ENCODE data around the gene TLE5.

- TF ChIP-seq CTCF (conservative IDR thresholded peaks at IDR 0.05; ENCODE audit: low read depth in 2 of 2) = no peak
- no peak for TF ChIP-seq EZH2 (IDR thresholded peaks at IDR 0.05; ENCODE audit: low read depth, unreplicated experiment)
- no peak for TF ChIP-seq POLR2AphosphoS5 (IDR thresholded peaks at IDR 0.05; ENCODE audit: low read depth)
- no peak for TF ChIP-seq EZH2phosphoT487 (IDR thresholded peaks at IDR 0.05; ENCODE audit: unreplicated experiment)
- no peak for TF ChIP-seq NANOG (IDR thresholded peaks at IDR 0.05; ENCODE audit: borderline replicate concordance)
- no peak for TF ChIP-seq REST (IDR thresholded peaks at IDR 0.05; ENCODE audit: unreplicated experiment)
- TF ChIP-seq JUNB (IDR thresholded peaks at IDR 0.05; ENCODE audit: unreplicated experiment) = no peak
- TF ChIP-seq, protein P1, sequence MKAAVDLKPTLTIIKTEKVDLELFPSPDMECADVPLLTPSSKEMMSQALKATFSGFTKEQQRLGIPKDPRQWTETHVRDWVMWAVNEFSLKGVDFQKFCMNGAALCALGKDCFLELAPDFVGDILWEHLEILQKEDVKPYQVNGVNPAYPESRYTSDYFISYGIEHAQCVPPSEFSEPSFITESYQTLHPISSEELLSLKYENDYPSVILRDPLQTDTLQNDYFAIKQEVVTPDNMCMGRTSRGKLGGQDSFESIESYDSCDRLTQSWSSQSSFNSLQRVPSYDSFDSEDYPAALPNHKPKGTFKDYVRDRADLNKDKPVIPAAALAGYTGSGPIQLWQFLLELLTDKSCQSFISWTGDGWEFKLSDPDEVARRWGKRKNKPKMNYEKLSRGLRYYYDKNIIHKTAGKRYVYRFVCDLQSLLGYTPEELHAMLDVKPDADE (IDR thresholded peaks at IDR 0.05) = no peak
- no peak for TF ChIP-seq STAT1 (IDR thresholded peaks at IDR 0.05; ENCODE audit: unreplicated experiment)
- no peak for TF ChIP-seq CREB1 (CRISPR knock-in tag; IDR thresholded peaks at IDR 0.05; ENCODE audit: low read depth)
- TF ChIP-seq ZNF114 (CRISPR knock-in tag; IDR thresholded peaks at IDR 0.05) = no peak
- no peak for TF ChIP-seq ZNF331 (CRISPR knock-in tag; IDR thresholded peaks at IDR 0.05; ENCODE audit: low read depth)
- TF ChIP-seq, protein P2, sequence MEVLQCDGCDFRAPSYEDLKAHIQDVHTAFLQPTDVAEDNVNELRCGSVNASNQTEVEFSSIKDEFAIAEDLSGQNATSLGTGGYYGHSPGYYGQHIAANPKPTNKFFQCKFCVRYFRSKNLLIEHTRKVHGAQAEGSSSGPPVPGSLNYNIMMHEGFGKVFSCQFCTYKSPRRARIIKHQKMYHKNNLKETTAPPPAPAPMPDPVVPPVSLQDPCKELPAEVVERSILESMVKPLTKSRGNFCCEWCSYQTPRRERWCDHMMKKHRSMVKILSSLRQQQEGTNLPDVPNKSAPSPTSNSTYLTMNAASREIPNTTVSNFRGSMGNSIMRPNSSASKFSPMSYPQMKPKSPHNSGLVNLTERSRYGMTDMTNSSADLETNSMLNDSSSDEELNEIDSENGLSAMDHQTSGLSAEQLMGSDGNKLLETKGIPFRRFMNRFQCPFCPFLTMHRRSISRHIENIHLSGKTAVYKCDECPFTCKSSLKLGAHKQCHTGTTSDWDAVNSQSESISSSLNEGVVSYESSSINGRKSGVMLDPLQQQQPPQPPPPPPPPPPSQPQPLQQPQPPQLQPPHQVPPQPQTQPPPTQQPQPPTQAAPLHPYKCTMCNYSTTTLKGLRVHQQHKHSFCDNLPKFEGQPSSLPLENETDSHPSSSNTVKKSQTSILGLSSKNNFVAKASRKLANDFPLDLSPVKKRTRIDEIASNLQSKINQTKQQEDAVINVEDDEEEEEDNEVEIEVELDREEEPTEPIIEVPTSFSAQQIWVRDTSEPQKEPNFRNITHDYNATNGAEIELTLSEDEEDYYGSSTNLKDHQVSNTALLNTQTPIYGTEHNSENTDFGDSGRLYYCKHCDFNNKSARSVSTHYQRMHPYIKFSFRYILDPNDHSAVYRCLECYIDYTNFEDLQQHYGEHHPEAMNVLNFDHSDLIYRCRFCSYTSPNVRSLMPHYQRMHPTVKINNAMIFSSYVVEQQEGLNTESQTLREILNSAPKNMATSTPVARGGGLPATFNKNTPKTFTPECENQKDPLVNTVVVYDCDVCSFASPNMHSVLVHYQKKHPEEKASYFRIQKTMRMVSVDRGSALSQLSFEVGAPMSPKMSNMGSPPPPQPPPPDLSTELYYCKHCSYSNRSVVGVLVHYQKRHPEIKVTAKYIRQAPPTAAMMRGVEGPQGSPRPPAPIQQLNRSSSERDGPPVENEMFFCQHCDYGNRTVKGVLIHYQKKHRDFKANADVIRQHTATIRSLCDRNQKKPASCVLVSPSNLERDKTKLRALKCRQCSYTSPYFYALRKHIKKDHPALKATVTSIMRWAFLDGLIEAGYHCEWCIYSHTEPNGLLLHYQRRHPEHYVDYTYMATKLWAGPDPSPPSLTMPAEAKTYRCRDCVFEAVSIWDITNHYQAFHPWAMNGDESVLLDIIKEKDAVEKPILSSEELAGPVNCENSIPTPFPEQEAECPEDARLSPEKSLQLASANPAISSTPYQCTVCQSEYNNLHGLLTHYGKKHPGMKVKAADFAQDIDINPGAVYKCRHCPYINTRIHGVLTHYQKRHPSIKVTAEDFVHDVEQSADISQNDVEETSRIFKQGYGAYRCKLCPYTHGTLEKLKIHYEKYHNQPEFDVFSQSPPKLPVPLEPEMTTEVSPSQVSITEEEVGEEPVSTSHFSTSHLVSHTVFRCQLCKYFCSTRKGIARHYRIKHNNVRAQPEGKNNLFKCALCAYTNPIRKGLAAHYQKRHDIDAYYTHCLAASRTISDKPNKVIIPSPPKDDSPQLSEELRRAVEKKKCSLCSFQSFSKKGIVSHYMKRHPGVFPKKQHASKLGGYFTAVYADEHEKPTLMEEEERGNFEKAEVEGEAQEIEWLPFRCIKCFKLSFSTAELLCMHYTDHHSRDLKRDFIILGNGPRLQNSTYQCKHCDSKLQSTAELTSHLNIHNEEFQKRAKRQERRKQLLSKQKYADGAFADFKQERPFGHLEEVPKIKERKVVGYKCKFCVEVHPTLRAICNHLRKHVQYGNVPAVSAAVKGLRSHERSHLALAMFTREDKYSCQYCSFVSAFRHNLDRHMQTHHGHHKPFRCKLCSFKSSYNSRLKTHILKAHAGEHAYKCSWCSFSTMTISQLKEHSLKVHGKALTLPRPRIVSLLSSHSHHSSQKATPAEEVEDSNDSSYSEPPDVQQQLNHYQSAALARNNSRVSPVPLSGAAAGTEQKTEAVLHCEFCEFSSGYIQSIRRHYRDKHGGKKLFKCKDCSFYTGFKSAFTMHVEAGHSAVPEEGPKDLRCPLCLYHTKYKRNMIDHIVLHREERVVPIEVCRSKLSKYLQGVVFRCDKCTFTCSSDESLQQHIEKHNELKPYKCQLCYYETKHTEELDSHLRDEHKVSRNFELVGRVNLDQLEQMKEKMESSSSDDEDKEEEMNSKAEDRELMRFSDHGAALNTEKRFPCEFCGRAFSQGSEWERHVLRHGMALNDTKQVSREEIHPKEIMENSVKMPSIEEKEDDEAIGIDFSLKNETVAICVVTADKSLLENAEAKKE (CRISPR knock-in tag; IDR thresholded peaks at IDR 0.05) = no peak
Observed at GRCh38 chr19:3005345-3005744, 57.0 kb downstream of the TLE5 start.

Measured in GM23338 (cell line).